Upper lobe of right lung (tissue), 1 donor: Measurements from ENCODE around the gene NME3. TPM values are rescaled to one million over a fixed set of nuclear protein-coding genes. Genes with fewer than 3 reads are reported as not detected.
A peak's percentile ranks its signal among the peaks of the same experiment; 100 is the strongest.

Experiments
- ATAC-seq: fragments of 200-7000 bp; cut with Tn5 transposase; one replicate; pipeline ENCODE4 v1.9.1; 2020; ENCODE audit warnings: mild to moderate bottlenecking, moderate library complexity
- DNase-seq: peaks from one replicate; pipeline ENCODE4 v3.0.0-alpha.2; 2020
- H3K27ac ChIP-seq: fragments of 200-600 bp; one replicate; pipeline ENCODE4 v1.8.0; 2022
- H3K27me3 ChIP-seq: fragments of 200-600 bp; one replicate; pipeline ENCODE4 v1.8.0; 2022; ENCODE audit warnings: mild to moderate bottlenecking
- H3K36me3 ChIP-seq: fragments of 200-600 bp; one replicate; pipeline ENCODE4 v1.8.0; 2022
- H3K4me1 ChIP-seq: fragments of 200-600 bp; one replicate; pipeline ENCODE4 v1.8.0; 2022
- H3K4me3 ChIP-seq: fragments of 200-600 bp; one replicate; pipeline ENCODE4 v1.8.0; 2022; ENCODE audit warnings: mild to moderate bottlenecking
- H3K9me3 ChIP-seq: fragments of 200-600 bp; one replicate; pipeline ENCODE4 v1.8.0; 2022
- CTCF ChIP-seq: fragments of 200-600 bp; IDR thresholded peaks from one replicate; pipeline ENCODE4 v1.8.0; 2022; ENCODE audit warnings: antibody characterized with exemption
- intact Hi-C: fragments of 100-400 bp; cut with DNase I; formaldehyde crosslinking; loops from one replicate; pipeline ENCODE4 v1.11.0; 2022
- total RNA-seq: library from RNA; stranded (reverse); fragmentation: NEBNext Ultra II Directional; extraction: Animal tissue kit (Norgen Biotek cat#: 25700); gene quantifications from one replicate; pipeline ENCODE4 v1.2.1, GENCODE V29; 2021
- donor health status: DM: no; HTN: yes; CAD: no; lungs with severe emphysema.

The NME3 gene
- total RNA-seq, 1 donor from 2014 or later = 67.2 TPM

GRCh38 chr16:1770328-1771187 lies 785 bp downstream of the NME3 start:
- ATAC-seq (peak; percentile 0), DNase-seq (peak; percentile 80)
- H3K4me1 ChIP-seq = peaks cover 29% of the 10 kb centered on the region
- no peak for TF ChIP-seq CTCF
- intact Hi-C loops = no loop called here
- H3K27me3 ChIP-seq = no peaks in the 10 kb centered on the region
- peak overlapping the region; percentile 90 for H3K4me3 ChIP-seq
- peak overlapping the region; percentile 93 for H3K27ac ChIP-seq
- no peaks in the 10 kb centered on the region for H3K9me3 ChIP-seq
- H3K36me3 ChIP-seq = peaks cover 22% of the 10 kb centered on the region

- DNase-seq (no peak), ATAC-seq (no peak)
- TF ChIP-seq CTCF = no peak
- Histone ChIP-seq H3K27me3 (no peaks in the 10 kb centered on the region), H3K27ac (peak overlapping the region; percentile 93), H3K4me3 (peak overlapping the region; percentile 90), H3K4me1 (peaks cover 25% of the 10 kb centered on the region), H3K9me3 (no peaks in the 10 kb centered on the region), H3K36me3 (peaks cover 32% of the 10 kb centered on the region)
- intact Hi-C loops = no loop called here
Observed at GRCh38 chr16:1769402-1770300, 1.7 kb downstream of the NME3 start.

- Histone ChIP-seq H3K36me3 (peaks cover 39% of the 10 kb centered on the region), H3K4me3 (no peak overlapping the region), H3K9me3 (no peaks in the 10 kb centered on the region), H3K27me3 (no peaks in the 10 kb centered on the region), H3K27ac (no peak overlapping the region), H3K4me1 (peaks cover 17% of the 10 kb centered on the region)
- ATAC-seq (no peak), DNase-seq (no peak)
- no peak for TF ChIP-seq CTCF
- intact Hi-C loops = no loop called here
Observed at GRCh38 chr16:1768767-1769401, 2.5 kb downstream of the NME3 start.

GRCh38 chr16:1768061-1768766 lies 3.1 kb downstream of the NME3 start:
- Histone ChIP-seq H3K36me3 (peaks cover 42% of the 10 kb centered on the region), H3K4me1 (peaks cover 16% of the 10 kb centered on the region), H3K27me3 (no peaks in the 10 kb centered on the region), H3K27ac (no peak overlapping the region), H3K4me3 (no peak overlapping the region), H3K9me3 (no peaks in the 10 kb centered on the region)
- ATAC-seq (no peak), DNase-seq (no peak)
- intact Hi-C loops = no loop called here
- no peak for TF ChIP-seq CTCF
